AG04450 (cell line): ENCODE data around the gene BICRA. TPM values are rescaled to one million over a fixed set of nuclear protein-coding genes. Genes with fewer than 3 reads are reported as not detected.
A peak's percentile ranks its signal among the peaks of the same experiment; 100 is the strongest.

ENCODE experiments used
- CTCF ChIA-PET: fragments of 300-600, 350-600 bp; formaldehyde crosslinking; extraction: SDS; loops from one replicate; lab custom pipeline; 2022; ENCODE audit warnings: antibody characterized with exemption, inconsistent platforms; lab: Charles Lee
- POLR2A ChIA-PET: fragments of 350-600 bp; formaldehyde crosslinking; extraction: SDS; loops from one replicate; lab custom pipeline; 2021; ENCODE audit warnings: antibody characterized with exemption, inconsistent platforms; lab: Yijun Ruan, JAX
- DNase-seq: peaks from one replicate; pipeline ENCODE4 v3.0.0-alpha.2; 2011; ENCODE audit warnings: low read depth, low spot score
- H3K27ac ChIP-seq: one replicate; pipeline ENCODE4 v1.5.1; 2012; ENCODE audit warnings: low read depth, low read length, control low read depth
- H3K27me3 ChIP-seq: one replicate; pipeline ENCODE4 v1.6.0; 2012; ENCODE audit warnings: low read length; ENCODE audit not compliant: control insufficient read depth, insufficient read depth
- H3K4me3 ChIP-seq: 2 replicates; pipeline ENCODE4 v1.5.1; 2011; ENCODE audit warnings: mild to moderate bottlenecking, low read depth, low read length, control low read depth
- H3K9me3 ChIP-seq: 2 replicates; pipeline ENCODE4 v1.5.1; 2012; ENCODE audit warnings: low read length; ENCODE audit not compliant: control insufficient read depth, insufficient read depth
- polyA plus RNA-seq: library from polyadenylated mRNA; depleted of rRNA; stranded (reverse); fragments of >200 nt; gene quantifications from 2 replicates; pipeline ENCODE4 v1.2.3, GENCODE V29; 2011
- TF ChIP-seq, protein P1 (sequence below): IDR thresholded peaks from 2 replicates; pipeline ENCODE4 v1.5.1; 2011; ENCODE audit warnings: low read depth, low read length, control low read depth, inconsistent platforms

BICRA gene
- polyA plus RNA-seq, 1 experiment, result 0.72 TPM

DNA sequence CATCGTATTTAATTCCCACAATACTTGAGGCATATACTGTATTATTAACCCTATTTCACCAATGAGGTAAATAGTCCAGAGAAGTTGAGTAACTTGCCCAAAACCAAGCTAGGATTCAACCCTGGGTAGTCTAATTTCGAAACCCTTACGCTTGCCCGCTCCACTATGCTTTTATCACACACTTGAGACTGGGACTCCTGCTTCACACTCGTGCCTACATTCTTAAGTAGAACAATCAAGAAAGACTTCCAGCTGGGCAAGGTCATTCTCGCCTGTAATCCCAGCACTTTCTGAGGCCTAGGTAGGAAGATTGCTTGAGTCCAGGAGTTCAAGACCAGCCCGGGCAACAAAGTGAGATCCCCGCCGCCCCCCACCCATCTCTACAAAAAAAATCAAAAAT lies 39.6 kb upstream of the BICRA start:
- ChIA-PET POLR2A (interaction anchor here (0.6 kb wide), 1 partner anchor 9 kb away, joined by 5 read pairs; no protein-coding TSS in a partner anchor), CTCF (no interaction called here)
- peaks cover 14% of the 10 kb centered on the region; the same call in 1 of the 2 replicates for H3K9me3 ChIP-seq
- DNase-seq, result no peak
- peaks cover 21% of the 10 kb centered on the region for H3K27me3 ChIP-seq
- no peak overlapping the region for H3K27ac ChIP-seq
- H3K4me3 ChIP-seq, result no peak overlapping the region
- TF ChIP-seq, protein P1, sequence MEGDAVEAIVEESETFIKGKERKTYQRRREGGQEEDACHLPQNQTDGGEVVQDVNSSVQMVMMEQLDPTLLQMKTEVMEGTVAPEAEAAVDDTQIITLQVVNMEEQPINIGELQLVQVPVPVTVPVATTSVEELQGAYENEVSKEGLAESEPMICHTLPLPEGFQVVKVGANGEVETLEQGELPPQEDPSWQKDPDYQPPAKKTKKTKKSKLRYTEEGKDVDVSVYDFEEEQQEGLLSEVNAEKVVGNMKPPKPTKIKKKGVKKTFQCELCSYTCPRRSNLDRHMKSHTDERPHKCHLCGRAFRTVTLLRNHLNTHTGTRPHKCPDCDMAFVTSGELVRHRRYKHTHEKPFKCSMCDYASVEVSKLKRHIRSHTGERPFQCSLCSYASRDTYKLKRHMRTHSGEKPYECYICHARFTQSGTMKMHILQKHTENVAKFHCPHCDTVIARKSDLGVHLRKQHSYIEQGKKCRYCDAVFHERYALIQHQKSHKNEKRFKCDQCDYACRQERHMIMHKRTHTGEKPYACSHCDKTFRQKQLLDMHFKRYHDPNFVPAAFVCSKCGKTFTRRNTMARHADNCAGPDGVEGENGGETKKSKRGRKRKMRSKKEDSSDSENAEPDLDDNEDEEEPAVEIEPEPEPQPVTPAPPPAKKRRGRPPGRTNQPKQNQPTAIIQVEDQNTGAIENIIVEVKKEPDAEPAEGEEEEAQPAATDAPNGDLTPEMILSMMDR, result no peak

DNA sequence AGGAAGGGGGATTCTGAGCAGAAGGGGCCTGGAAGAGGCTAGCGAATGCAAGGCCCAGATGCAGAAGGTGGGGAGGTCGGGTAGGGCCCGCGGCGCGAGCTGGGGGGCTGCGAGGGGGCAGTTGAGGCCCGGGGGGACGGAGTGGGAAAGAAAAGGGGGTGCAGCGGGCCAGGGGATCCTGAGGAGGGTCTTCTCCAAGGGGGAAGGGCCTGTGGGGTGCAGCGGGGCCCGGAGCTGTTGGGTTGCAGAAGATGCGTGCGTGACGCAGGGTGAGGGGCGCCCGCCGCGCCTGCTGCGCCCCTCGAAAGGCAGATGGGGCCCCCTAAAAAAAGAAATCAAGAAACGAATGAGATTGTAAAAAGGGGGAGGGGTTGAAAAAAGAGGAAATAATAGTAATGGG lies 36.3 kb upstream of the BICRA start:
- TF ChIP-seq, protein P1, result no peak
- no peak for DNase-seq
- H3K9me3 ChIP-seq, result peaks cover 14% of the 10 kb centered on the region; the same call in 1 of the 2 replicates
- H3K4me3 ChIP-seq, result no peak overlapping the region
- CTCF ChIA-PET, result no interaction called here
- H3K27me3 ChIP-seq, result peaks cover 20% of the 10 kb centered on the region
- H3K27ac ChIP-seq, result no peak overlapping the region
- POLR2A ChIA-PET, result no interaction called here

DNA sequence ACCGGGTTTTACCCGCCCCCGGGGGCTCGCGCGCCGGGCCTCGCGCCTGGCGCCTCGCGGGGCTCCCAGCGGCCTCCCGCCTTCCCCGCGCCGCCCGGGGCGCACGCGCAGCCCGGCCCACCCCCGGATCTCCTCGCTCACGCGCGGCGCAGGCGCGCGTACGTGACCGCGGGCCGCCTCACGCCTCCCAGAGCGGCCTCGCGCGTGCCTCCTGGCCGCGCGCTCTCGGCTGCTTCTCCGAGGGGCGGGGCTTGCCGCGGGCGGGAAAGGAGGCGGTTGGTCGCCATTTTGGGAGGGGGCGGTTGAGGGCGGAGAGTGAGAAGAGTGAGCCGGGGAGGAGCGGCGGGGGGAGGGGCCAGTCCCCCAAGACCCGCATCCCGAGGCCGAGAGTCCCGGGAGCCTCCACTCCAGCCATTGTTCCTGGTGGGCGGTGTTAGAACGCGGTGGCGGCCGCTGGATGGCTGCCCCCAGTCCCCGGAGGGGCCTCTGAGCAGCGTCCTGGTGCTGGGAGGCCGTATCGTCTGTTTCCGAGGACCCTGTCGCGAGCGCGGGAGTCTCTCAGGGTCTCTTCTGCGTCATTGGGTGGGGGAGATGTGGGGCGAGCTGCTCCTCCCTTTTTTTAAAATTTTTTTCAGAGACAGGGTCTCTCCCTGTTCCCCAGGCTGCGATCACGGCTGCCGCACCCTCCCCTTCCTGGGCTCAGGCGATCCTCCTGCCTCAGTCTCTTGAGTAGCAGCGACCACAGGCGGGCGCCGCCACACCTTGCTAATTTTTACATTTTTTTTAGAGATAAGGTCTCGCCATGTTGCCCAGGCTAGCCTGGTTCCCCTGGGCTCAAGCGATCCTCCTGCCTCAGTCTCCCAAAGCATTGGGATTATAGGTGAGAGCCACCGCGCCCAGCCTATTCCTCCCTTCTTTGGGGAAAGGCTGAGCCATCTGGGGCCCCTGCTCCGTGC lies 35.6 kb upstream of the BICRA start, which contains the start of gene ZNF541:
Gene ZNF541, minus strand, starts transcription at position 78 of the 956 bp plus-strand sequence. CDS start 17,292 bp downstream, outside the sequence.
- TF ChIP-seq, protein P1, result no peak
- Histone ChIP-seq H3K4me3 (peak within 1 kb of the TSS; percentile 35), H3K27ac (no peak within 1 kb of the TSS), H3K27me3 (peaks cover 20% of the 10 kb centered on the region), H3K9me3 (peaks cover 14% of the 10 kb centered on the region; the same call in 1 of the 2 replicates)
- CTCF ChIA-PET, result no interaction called here
- DNase-seq, result no peak
- POLR2A ChIA-PET, result no interaction called here

DNA sequence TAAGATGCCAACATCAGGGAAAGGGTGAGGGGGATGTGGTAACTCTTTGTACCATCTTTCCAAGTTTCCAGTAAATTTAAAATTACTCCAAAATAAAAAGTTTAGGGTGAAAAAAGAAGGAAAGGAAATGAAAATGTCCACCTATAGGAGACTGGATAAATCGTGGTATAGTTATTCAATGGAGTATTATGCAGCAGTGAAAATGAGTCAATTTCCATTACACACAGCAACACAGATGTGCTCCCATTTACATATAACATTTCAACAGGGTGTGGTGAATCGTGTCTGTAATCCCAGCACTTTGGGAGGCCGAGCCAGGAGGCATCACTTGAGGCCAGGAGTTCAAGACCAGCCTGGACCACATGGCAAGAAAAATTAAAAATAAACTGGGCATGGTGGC lies 28.5 kb upstream of the BICRA start:
- TF ChIP-seq, protein P1, result no peak
- no peak overlapping the region for H3K27ac ChIP-seq
- no peak for DNase-seq
- peaks cover 3% of the 10 kb centered on the region; the same call in 1 of the 2 replicates for H3K9me3 ChIP-seq
- no peaks in the 10 kb centered on the region for H3K27me3 ChIP-seq
- CTCF ChIA-PET, result no interaction called here
- no peak overlapping the region for H3K4me3 ChIP-seq
- POLR2A ChIA-PET, result no interaction called here
